Measurements from ENCODE around the gene RUBCNL.

The RUBCNL gene

GRCh38 chr13:46343279-46343994 is 43.6 kb downstream of the RUBCNL start:
- no peaks in the 10 kb centered on the region for H3K9me3 ChIP-seq (ENCODE audit: insufficient read depth, low read depth, low read length)
- H3K27me3 ChIP-seq (ENCODE audit: insufficient read depth, low read length, poor library complexity, severe bottlenecking) = no peaks in the 10 kb centered on the region
- no peak overlapping the region for H3K9ac ChIP-seq (ENCODE audit: low read depth, low read length, poor library complexity, severe bottlenecking)
- no peak overlapping the region for H3K4me3 ChIP-seq (ENCODE audit: low read length, poor library complexity, severe bottlenecking)
- no peak overlapping the region for H2AFZ ChIP-seq (ENCODE audit: low read length)
- H3K4me1 ChIP-seq (ENCODE audit: insufficient read depth, low read length, poor library complexity, severe bottlenecking) = peaks cover 14% of the 10 kb centered on the region
- H3K9me2 ChIP-seq (replicated peaks; ENCODE audit: low read depth, low read length) = no peaks in the 10 kb centered on the region
- H3K4me2 ChIP-seq (ENCODE audit: low read depth, low read length, poor library complexity, severe bottlenecking) = no peak overlapping the region
- H4K20me1 ChIP-seq (ENCODE audit: insufficient read depth, low read length, poor library complexity, severe bottlenecking) = no peaks in the 10 kb centered on the region
- H3K79me2 ChIP-seq (ENCODE audit: insufficient read depth, low read length) = no peaks in the 10 kb centered on the region
- peaks cover 7% of the 10 kb centered on the region; the same call in 1 of the 2 replicates for H3K36me3 ChIP-seq (ENCODE audit: insufficient read depth, low read length)
- no peak for TF ChIP-seq EZH2phosphoT487 (IDR thresholded peaks at IDR 0.05; ENCODE audit: borderline replicate concordance)
- TF ChIP-seq, protein P1, sequence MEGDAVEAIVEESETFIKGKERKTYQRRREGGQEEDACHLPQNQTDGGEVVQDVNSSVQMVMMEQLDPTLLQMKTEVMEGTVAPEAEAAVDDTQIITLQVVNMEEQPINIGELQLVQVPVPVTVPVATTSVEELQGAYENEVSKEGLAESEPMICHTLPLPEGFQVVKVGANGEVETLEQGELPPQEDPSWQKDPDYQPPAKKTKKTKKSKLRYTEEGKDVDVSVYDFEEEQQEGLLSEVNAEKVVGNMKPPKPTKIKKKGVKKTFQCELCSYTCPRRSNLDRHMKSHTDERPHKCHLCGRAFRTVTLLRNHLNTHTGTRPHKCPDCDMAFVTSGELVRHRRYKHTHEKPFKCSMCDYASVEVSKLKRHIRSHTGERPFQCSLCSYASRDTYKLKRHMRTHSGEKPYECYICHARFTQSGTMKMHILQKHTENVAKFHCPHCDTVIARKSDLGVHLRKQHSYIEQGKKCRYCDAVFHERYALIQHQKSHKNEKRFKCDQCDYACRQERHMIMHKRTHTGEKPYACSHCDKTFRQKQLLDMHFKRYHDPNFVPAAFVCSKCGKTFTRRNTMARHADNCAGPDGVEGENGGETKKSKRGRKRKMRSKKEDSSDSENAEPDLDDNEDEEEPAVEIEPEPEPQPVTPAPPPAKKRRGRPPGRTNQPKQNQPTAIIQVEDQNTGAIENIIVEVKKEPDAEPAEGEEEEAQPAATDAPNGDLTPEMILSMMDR (conservative IDR thresholded peaks at IDR 0.05; ENCODE audit: low read length) = no peak
- no peaks in the 10 kb centered on the region for H3F3A ChIP-seq (ENCODE audit: low read depth)

- no peak for TF ChIP-seq EZH2phosphoT487 (IDR thresholded peaks at IDR 0.05; ENCODE audit: borderline replicate concordance)
- TF ChIP-seq, protein P1 (conservative IDR thresholded peaks at IDR 0.05; ENCODE audit: low read length) = peak; percentile 55
- H3K36me3 ChIP-seq (ENCODE audit: insufficient read depth, low read length) = peaks cover 5% of the 10 kb centered on the region; the same call in 1 of the 2 replicates
- no peaks in the 10 kb centered on the region for H3K9me3 ChIP-seq (ENCODE audit: insufficient read depth, low read depth, low read length)
- H3K4me3 ChIP-seq (ENCODE audit: low read length, poor library complexity, severe bottlenecking) = no peak overlapping the region
- no peaks in the 10 kb centered on the region for H3K79me2 ChIP-seq (ENCODE audit: insufficient read depth, low read length)
- H3K4me1 ChIP-seq (ENCODE audit: insufficient read depth, low read length, poor library complexity, severe bottlenecking) = peaks cover 14% of the 10 kb centered on the region
- no peaks in the 10 kb centered on the region for H4K20me1 ChIP-seq (ENCODE audit: insufficient read depth, low read length, poor library complexity, severe bottlenecking)
- no peaks in the 10 kb centered on the region for H3K9me2 ChIP-seq (replicated peaks; ENCODE audit: low read depth, low read length)
- H3K4me2 ChIP-seq (ENCODE audit: low read depth, low read length, poor library complexity, severe bottlenecking) = no peak overlapping the region
- H2AFZ ChIP-seq (ENCODE audit: low read length) = no peak overlapping the region
- H3K9ac ChIP-seq (ENCODE audit: low read depth, low read length, poor library complexity, severe bottlenecking) = no peak overlapping the region
- H3K27me3 ChIP-seq (ENCODE audit: insufficient read depth, low read length, poor library complexity, severe bottlenecking) = no peaks in the 10 kb centered on the region
- H3F3A ChIP-seq (ENCODE audit: low read depth) = no peaks in the 10 kb centered on the region
Measured at GRCh38 chr13:46342538-46342937, 44.5 kb downstream of the RUBCNL start.

GRCh38 chr13:46341112-46341711 is 45.8 kb downstream of the RUBCNL start:
- H4K20me1 ChIP-seq (ENCODE audit: insufficient read depth, low read length, poor library complexity, severe bottlenecking) = no peaks in the 10 kb centered on the region
- H3K9ac ChIP-seq (ENCODE audit: low read depth, low read length, poor library complexity, severe bottlenecking) = no peak overlapping the region
- no peak overlapping the region for H3K4me3 ChIP-seq (ENCODE audit: low read length, poor library complexity, severe bottlenecking)
- peak overlapping the region; percentile 25 for H3K4me2 ChIP-seq (ENCODE audit: low read depth, low read length, poor library complexity, severe bottlenecking)
- H3K4me1 ChIP-seq (ENCODE audit: insufficient read depth, low read length, poor library complexity, severe bottlenecking) = peaks cover 14% of the 10 kb centered on the region
- no peaks in the 10 kb centered on the region for H3K9me2 ChIP-seq (replicated peaks; ENCODE audit: low read depth, low read length)
- H3K79me2 ChIP-seq (ENCODE audit: insufficient read depth, low read length) = no peaks in the 10 kb centered on the region
- no peaks in the 10 kb centered on the region for H3K9me3 ChIP-seq (ENCODE audit: insufficient read depth, low read depth, low read length)
- TF ChIP-seq, protein P1 (conservative IDR thresholded peaks at IDR 0.05; ENCODE audit: low read length) = no peak
- no peak for TF ChIP-seq EZH2phosphoT487 (IDR thresholded peaks at IDR 0.05; ENCODE audit: borderline replicate concordance)
- no peaks in the 10 kb centered on the region for H3K27me3 ChIP-seq (ENCODE audit: insufficient read depth, low read length, poor library complexity, severe bottlenecking)
- peak overlapping the region; percentile 58 for H2AFZ ChIP-seq (ENCODE audit: low read length)
- peaks cover 5% of the 10 kb centered on the region; the same call in 1 of the 2 replicates for H3K36me3 ChIP-seq (ENCODE audit: insufficient read depth, low read length)
- H3F3A ChIP-seq (ENCODE audit: low read depth) = no peaks in the 10 kb centered on the region

Measured in Loucy (cell line).